ENCODE data around the gene DNAJC21. TPM values are rescaled to one million over a fixed set of nuclear protein-coding genes. Genes with fewer than 3 reads are reported as not detected.

Gene DNAJC21
- total and polyA plus RNA-seq, 2 of the 4 experiments (the other 2 are of a cell fraction) = 8.8 to 12.7 TPM

DNA sequence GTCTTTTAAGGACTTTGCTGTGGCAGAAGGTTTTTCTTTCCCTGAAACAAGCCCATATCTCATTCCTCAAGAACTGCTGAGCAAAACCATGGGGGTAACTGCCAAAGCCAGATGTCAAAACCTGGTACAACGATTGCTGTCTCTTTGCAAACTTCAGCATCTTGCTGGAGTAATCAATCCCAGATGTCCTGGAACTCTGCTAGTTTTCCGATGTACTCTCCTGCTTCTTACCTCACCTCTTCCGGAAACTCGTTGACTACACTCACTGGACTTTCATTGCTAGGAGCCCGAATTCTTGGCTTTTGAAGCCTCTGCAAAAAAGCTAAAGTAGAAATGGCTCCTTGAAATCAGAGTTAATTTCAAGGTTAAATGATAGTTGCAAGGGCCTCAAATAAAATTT lies 37.4 kb upstream of the DNAJC21 start:
- H3K56ac ChIP-seq (ENCODE audit: extremely low read depth, insufficient read depth, low read length) = no peak overlapping the region
- H3K36me3 ChIP-seq (ENCODE audit: control insufficient read depth, insufficient read depth, low read length) = 0 out of 2 replicates have a peak, but pooled peaks cover 3% of the 10 kb centered on the region
- H3K14ac ChIP-seq (replicated peaks; ENCODE audit: low read depth, low read length) = no peak overlapping the region
- no peak overlapping the region for H3K18ac ChIP-seq (ENCODE audit: low read depth, low read length)
- no peak overlapping the region for H2BK120ac ChIP-seq (ENCODE audit: low read depth, low read length)
- no peaks in the 10 kb centered on the region for H3K4me1 ChIP-seq (ENCODE audit: control insufficient read depth, insufficient read depth, low read length)
- H2AK5ac ChIP-seq (ENCODE audit: low read depth, low read length) = no peak overlapping the region
- no peaks in the 10 kb centered on the region for H3K79me1 ChIP-seq (ENCODE audit: low read depth in 1 of 2, low read length in 2 of 2)
- H2AFZ ChIP-seq (replicated peaks; ENCODE audit: low read length, poor library complexity) = no peak overlapping the region
- H2BK20ac ChIP-seq (ENCODE audit: low read depth, low read length) = no peak overlapping the region
- no peak overlapping the region for H3K4me3 ChIP-seq (ENCODE audit: insufficient read depth, low read depth, low read length)
- no peak overlapping the region for H3K4me2 ChIP-seq (ENCODE audit: low read depth, low read length)
- H3K27ac ChIP-seq (ENCODE audit: insufficient read depth, low read length) = no peak overlapping the region
- no TSS peak for BruUV-seq (replicated peaks)
- H3K9ac ChIP-seq (ENCODE audit: low read depth, low read length) = no peak overlapping the region
- no peak overlapping the region for H2BK5ac ChIP-seq (ENCODE audit: low read depth, low read length, poor library complexity, severe bottlenecking)
- DNase-seq (peak; percentile 38), ATAC-seq (ENCODE audit: low read depth) (no peak)
- no peaks in the 10 kb centered on the region for H3K9me1 ChIP-seq (ENCODE audit: insufficient read depth, low read length)
- H3K23ac ChIP-seq (ENCODE audit: low read depth, low read length) = no peak overlapping the region
- H2AK9ac ChIP-seq (replicated peaks; ENCODE audit: low read depth, low read length, poor library complexity) = no peak overlapping the region
- dilution Hi-C loops (cut with HindIII; ENCODE audit: low sequenced_read_pairs, unreplicated experiment) (no loop called here), in situ Hi-C loops (cut with MboI; ENCODE audit: low sequenced_read_pairs) (loop anchor here (5.0 to 25.0 kb wide), 2 partner anchors 415 to 905 kb away; partner anchors contain the start of gene SLC45A2), intact Hi-C loops (cut with micrococcal nuclease) (no loop called here)
- TF ChIP-seq BHLHE40 (IDR thresholded peaks at IDR 0.05; ENCODE audit: low read depth, low read length) (no peak), MAFK (IDR thresholded peaks at IDR 0.05; ENCODE audit: low read depth, low read length) (no peak), NFE2L2 (IDR thresholded peaks at IDR 0.05; ENCODE audit: low read depth, low read length) (no peak), MXI1 (IDR thresholded peaks at IDR 0.05; ENCODE audit: borderline replicate concordance, low read depth, low read length) (no peak), FOS (IDR thresholded peaks at IDR 0.05; ENCODE audit: low read depth, low read length) (no peak), RAD21 (IDR thresholded peaks at IDR 0.05; ENCODE audit: low read length) (no peak), CEBPB (IDR thresholded peaks at IDR 0.05; ENCODE audit: low read depth, low read length) (no peak), SMC3 (IDR thresholded peaks at IDR 0.05; ENCODE audit: low read depth, low read length) (no peak), ELK1 (IDR thresholded peaks at IDR 0.05; ENCODE audit: borderline replicate concordance, low read depth, low read length) (no peak), POLR2A (IDR thresholded peaks at IDR 0.05; ENCODE audit: low read depth, low read length) (no peak), RCOR1 (IDR thresholded peaks at IDR 0.05; ENCODE audit: insufficient replicate concordance, low read length) (no peak), CHD1 (IDR thresholded peaks at IDR 0.05; ENCODE audit: low read depth, low read length) (no peak), RFX5 (IDR thresholded peaks at IDR 0.05; ENCODE audit: low read depth, low read length) (no peak)
- TF ChIP-seq, protein P1, sequence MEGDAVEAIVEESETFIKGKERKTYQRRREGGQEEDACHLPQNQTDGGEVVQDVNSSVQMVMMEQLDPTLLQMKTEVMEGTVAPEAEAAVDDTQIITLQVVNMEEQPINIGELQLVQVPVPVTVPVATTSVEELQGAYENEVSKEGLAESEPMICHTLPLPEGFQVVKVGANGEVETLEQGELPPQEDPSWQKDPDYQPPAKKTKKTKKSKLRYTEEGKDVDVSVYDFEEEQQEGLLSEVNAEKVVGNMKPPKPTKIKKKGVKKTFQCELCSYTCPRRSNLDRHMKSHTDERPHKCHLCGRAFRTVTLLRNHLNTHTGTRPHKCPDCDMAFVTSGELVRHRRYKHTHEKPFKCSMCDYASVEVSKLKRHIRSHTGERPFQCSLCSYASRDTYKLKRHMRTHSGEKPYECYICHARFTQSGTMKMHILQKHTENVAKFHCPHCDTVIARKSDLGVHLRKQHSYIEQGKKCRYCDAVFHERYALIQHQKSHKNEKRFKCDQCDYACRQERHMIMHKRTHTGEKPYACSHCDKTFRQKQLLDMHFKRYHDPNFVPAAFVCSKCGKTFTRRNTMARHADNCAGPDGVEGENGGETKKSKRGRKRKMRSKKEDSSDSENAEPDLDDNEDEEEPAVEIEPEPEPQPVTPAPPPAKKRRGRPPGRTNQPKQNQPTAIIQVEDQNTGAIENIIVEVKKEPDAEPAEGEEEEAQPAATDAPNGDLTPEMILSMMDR (conservative IDR thresholded peaks at IDR 0.05; ENCODE audit: low read depth, low read length) = no peak
- TF ChIP-seq, protein P2, sequence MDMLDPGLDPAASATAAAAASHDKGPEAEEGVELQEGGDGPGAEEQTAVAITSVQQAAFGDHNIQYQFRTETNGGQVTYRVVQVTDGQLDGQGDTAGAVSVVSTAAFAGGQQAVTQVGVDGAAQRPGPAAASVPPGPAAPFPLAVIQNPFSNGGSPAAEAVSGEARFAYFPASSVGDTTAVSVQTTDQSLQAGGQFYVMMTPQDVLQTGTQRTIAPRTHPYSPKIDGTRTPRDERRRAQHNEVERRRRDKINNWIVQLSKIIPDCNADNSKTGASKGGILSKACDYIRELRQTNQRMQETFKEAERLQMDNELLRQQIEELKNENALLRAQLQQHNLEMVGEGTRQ (IDR thresholded peaks at IDR 0.05; ENCODE audit: low read depth, low read length) = no peak
- H4K5ac ChIP-seq (ENCODE audit: low read depth, low read length) = no peak overlapping the region
- H4K91ac ChIP-seq (ENCODE audit: insufficient read depth, low read depth, low read length) = no peak overlapping the region
- no peak overlapping the region for H2BK15ac ChIP-seq (ENCODE audit: low read depth, low read length)
- ChIA-PET POLR2A (ENCODE audit: unreplicated experiment) (no interaction called here), CTCF (interaction anchor here (2.1 kb wide), 1 partner anchor 406 kb away, joined by 7 read pairs; no protein-coding TSS in a partner anchor)
- no peaks in the 10 kb centered on the region for H3K9me3 ChIP-seq (ENCODE audit: control insufficient read depth, insufficient read depth, low read length)
- no peak overlapping the region for H3K4ac ChIP-seq (ENCODE audit: low read depth, low read length)
- H3K27me3 ChIP-seq (ENCODE audit: control insufficient read depth, insufficient read depth, low read length) = peaks cover 2% of the 10 kb centered on the region; the same call in 1 of the 2 replicates
- H4K8ac ChIP-seq (ENCODE audit: low read depth in 2 of 2, low read length in 2 of 2) = no peak overlapping the region
- no CpG with 5 or more reads among the region's 5 CpGs for WGBS, 2 experiments (ENCODE audit: extremely low coverage in 2 of 2, insufficient read length in 1 of 2)
- no peaks in the 10 kb centered on the region for H4K20me1 ChIP-seq (ENCODE audit: insufficient read depth, low read length)

Data from IMR-90 (cell line).